HEK293T (cell line): Measurements from ENCODE around the gene KRTAP10-8.

Source experiments
- ARNT ChIP-seq: fragments of 450-650 bp; IDR thresholded peaks from 2 replicates; pipeline ENCODE4 v1.6.1; 2017; ENCODE audit warnings: mild to moderate bottlenecking
- FOXA1 ChIP-seq: fragments of 450-650 bp; IDR thresholded peaks from 2 replicates; pipeline ENCODE4 v1.6.1; 2016; ENCODE audit warnings: mild to moderate bottlenecking

- no peak for TF ChIP-seq ARNT
- no peak for TF ChIP-seq FOXA1
Measured at GRCh38 chr21:44603109-44603875, 8.6 kb upstream of the KRTAP10-8 start.
